Myocyte (in vitro differentiated cells): Measurements from ENCODE around the gene RCL1. TPM values are rescaled to one million over a fixed set of nuclear protein-coding genes. Genes with fewer than 3 reads are reported as not detected.
A peak's percentile ranks its signal among the peaks of the same experiment; 100 is the strongest.

Source experiments
- DNase-seq: peaks from one replicate; pipeline ENCODE4 v3.0.0-alpha.2; 2012; ENCODE audit warnings: low read depth
- total RNA-seq: library from RNA; depleted of rRNA; stranded (reverse); fragments of >200 nt; gene quantifications from 2 replicates; pipeline ENCODE4 v1.2.3, GENCODE V29; 2014

The RCL1 gene
- total RNA-seq, 1 donor from 2014 or later, result 11.7 TPM

DNA sequence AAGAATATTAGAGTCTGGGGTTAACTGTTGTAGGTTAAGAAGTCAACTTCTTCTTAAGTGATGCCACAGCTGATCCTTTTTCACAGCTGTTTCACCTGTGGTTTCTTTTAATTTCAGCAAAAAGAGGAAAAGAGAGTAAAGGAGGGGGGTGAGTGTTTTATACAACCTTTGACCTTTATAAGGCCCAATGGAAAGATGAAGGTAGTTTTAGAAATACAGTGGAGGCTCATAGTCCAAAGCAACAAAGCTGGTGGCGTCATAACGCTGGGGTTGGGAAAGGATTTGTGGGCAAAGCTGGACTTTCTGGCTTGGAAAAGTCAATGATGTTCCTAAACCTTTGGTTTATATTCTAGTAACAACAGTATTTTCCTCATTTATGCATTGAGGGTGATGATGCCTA lies 49.5 kb downstream of the RCL1 start:
- DNase-seq, result no peak

DNA sequence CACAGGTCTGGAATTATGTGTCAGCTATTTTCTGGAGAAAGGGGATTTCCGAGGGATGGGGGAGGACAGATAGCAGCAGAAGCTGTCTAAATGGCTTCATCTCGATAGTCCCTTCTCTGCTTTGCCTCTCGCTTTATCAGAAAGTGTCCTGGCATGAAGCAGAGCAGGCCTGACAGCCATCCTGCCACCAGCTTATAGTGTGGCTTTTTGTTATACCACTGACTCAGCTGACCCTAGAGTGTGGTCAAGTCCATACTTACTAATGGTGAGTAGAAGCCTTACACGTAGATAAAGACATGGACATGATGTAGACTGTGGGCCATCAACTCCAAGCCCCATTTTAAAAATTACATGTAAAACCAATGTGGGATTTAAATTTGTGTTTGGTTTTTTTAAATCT lies 50.0 kb downstream of the RCL1 start:
- no peak for DNase-seq

DNA sequence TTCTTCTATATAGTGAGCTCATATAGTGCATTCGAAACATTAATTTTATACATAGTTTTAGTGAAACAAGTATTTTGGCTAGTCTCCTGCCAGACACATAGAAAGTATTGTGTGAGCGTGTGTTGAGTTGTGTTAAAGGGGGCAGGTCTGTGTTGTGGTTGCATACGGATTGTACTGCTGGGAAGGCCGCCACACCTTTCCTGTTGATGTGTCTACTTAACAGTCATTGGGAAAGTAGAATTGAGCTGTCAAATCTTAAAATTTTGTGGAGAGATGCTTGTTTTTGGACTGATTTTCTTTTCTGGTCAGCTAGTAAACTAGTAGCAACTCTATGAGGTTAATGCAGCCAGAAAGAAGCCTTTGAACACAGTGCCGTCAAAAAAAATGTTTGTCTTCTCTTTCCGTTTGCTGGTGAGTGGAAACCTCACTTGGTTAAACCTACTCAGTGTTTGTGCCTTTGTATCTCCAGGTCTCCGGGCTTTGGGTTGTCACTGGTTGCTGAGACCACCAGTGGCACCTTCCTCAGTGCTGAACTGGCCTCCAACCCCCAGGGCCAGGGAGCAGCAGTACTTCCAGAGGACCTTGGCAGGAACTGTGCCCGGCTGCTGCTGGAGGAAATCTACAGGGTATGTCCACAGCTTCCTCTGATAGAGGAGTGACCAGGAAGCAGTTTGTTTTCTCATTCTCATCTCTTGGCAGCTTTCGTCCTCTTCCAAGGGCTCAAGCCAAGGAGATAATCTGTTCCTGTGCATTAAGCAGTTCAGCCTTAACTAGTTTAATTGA lies 51.5 kb downstream of the RCL1 start:
- no peak for DNase-seq

DNA sequence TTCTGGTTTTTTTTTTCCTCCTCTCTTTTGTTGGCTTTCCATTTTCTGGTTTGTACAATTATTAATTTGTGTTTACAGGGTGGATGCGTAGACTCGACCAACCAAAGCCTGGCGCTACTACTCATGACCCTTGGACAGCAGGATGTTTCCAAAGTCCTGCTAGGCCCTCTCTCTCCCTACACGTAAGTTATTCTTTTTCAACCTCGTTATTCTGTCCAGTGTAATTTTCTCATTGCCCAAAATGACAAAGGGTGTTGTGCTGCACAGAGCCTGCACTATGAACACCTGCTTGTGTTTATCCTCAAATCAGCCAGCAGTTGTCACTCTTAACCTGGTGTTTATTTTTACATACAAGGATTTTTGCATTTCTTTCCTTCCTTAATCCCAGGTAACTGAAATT lies 56.6 kb downstream of the RCL1 start:
- no peak for DNase-seq

DNA sequence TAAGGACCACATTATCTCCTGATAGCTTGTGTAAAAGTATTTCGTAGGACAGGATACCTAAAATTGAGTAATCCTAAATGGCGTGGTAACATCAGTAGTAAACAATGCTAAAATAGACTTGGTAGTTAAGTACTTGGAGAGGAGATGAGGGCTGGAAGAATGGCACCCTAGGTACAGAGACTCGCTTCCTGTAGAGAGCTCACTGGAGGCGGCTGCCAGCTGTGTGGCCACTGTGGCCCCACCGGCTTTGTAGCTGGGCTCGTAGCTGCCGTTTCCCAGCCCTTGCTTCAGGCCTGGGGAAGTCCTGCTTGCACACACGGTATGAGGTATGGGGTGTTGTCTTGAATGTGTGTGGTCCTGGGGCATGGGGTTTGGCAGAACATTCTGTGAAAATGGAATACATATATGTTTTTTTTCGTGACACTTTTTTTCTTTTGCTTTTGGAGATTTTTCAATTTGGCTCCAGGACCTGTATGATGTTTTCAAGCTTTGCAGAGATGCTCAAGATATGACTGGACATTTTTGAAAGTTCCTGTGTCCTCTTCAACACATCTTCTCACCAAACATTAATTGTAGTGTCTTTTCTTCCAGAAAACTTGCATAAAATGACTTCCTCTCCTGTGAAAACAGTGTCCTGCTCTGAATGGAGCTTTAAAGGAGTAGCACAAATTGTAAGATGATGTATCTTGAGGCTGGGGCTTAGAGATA lies 58.0 kb downstream of the RCL1 start:
- no peak for DNase-seq

DNA sequence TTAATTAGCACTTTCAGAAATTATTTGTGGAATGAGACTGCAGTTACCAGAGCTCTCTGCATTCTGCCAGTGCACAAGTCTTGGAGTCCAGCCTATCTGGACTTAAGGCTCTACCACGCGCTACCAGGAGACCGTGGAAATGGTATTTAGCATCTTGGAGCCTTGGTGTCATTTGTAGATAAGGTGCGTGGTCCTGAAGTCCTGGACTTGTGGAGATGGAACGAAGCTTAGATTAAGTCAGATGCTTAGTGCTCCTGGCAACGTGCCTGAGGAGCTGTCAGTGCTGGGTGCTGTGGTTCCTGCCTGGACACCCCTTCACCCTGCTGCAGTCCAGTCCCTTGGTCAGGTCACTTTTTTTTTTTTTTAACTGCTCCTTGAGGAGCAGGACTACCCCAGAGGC lies 59.7 kb downstream of the RCL1 start:
- DNase-seq, result no peak

DNA sequence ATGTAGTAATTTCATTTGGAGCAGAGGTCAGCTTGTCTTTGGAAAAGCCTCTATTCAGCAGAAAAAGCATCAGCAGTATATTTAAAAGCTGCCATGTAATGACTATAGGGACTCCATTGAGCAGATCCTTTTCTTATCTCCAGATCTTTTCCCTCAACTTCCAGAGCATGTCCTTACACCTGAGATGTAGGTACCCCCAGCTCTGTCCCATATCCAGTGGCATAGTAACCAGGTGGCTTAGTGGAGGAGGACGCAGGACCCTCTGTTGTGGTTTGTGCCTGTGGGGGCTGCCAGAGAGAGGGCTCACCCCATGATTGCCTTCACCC lies 61.5 kb downstream of the RCL1 start:
- no peak for DNase-seq

DNA sequence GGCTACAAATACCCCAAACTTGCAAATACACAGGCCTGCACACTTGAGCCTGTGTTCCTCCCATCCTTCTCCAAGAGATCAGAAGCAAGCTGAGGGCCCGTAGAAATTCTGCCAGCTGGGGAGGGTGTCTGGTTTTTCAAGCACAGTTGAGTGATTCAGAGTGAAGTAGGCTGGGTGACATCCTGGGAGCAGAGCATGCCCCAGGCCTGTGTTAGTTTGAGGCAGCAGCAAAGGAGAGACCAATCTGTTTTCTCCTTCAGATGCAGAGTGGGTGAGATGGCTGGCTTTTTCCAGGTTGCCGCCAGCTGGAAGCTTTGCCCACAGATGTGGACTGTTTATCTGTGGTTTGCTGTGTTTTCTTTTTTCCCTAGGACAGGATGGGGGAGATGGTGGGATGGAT lies 63.1 kb downstream of the RCL1 start:
- peak; percentile 32 for DNase-seq

DNA sequence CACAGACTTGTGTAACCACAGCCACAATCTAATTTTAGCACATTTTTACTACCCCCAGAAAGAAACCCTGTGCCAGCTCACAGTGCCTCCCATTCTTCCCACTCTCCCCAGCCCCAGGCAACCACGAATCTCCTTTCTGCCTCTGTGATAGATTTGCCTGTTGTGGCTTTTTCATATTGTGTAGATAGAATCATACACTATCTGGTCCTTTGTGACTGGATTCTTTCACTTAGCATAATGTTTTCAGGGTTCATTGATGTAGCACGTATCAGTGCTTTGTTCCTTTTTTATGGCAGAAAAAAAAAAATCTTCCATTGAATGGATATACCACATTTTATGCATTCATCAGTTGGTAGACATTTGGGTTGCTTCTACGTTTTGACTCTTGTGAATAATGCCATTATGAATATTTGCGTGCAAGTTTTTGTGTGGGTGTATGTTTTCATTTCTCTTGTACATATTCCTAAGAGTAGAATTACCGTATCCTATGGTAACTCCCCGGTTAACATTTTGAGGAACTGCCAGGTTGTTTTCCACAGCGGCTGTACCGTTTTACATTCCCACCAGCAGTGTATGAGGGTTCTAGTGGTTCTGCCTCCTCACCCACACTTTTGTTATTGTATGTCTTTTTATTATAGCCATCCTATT lies 64.5 kb downstream of the RCL1 start:
- peak; percentile 26 for DNase-seq

DNA sequence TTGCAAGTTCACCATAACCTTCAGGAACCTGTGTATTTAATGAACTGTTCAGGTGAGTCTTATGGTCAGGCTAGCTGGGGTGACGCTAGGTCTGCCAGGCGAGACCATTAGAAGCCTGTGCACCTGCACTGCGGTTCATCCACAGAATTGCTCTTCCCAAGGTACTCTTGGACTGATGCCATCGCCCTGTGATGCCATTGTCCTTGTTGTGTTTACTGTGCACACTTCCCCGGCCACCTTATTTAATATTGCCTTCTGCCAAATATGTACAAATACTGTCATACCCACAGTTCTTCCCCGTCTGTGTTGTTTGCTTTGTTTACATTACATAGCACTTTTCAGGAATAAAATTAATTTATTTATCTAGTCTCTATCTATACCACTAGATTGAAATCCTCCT lies 66.3 kb downstream of the RCL1 start:
- DNase-seq, result no peak

DNA sequence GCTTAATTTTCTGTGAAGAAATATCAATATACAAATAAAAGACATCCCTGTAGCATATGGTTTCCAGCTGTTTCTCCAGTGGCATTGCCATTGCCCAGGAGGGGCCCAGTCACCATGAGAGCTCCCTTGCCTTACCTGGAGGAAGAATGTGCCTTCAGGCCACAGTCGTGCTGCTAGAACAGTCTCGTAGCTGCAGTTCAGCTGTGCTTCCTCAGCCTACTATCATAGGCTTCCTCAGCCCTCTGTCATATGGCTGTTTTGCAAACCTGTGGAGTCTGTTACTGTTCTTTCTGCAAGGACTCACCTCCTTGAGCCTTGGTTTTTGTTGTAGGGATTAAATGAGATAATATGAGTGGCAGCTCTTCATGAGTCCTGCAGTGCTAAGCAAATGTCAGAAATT lies 67.6 kb downstream of the RCL1 start:
- no peak for DNase-seq

DNA sequence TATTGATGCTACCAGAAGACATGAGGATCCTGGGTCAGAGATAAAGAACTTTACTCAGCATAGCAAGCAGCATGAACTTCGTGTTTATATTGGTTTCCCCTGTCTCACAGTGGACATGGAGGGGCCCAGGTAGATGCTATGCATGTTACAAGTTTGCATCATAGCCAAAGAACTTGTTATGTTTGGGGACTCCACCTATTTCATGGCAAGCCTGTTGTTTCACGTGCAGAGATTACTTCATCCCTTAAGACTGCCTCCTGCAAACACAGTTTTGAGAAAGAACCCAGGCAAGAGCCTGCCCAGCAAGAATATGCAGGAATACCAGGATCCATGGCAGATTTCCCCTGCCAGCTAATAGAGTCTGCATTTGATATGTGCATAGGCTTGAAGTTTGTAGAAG lies 68.4 kb downstream of the RCL1 start:
- no peak for DNase-seq

DNA sequence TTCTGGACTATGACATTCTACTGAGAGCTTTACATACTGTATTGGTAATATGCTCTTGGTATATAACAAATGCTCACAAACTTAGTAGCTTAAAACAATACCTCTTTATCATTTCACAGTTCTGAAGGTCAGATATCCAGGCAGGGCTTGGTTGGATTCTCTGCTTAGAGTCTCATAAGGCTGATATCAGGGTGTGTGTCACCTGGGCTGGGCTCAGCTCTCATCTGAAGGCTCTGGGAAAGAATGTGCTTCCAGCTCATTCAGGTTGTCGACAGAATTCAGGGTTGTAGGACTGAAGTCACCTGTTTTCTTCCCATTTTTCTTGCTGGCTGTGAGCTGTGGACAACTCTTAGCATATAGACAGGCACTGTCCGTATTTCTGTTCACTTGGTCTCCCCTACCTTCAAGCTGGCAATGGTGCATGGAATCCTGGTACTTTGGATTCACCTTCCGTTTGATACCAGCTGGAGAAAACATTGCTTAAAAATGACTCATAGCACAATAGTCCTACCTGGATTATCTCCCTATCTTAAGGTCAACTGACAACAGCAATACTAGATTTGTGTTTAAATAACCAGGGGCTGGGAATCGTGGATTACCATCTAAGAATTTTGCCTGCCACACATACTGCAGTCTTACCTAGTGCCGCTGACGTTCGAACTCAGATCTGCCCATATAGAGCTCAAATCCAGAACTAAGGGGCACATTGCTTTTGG lies 69.2 kb downstream of the RCL1 start:
- DNase-seq, result no peak

DNA sequence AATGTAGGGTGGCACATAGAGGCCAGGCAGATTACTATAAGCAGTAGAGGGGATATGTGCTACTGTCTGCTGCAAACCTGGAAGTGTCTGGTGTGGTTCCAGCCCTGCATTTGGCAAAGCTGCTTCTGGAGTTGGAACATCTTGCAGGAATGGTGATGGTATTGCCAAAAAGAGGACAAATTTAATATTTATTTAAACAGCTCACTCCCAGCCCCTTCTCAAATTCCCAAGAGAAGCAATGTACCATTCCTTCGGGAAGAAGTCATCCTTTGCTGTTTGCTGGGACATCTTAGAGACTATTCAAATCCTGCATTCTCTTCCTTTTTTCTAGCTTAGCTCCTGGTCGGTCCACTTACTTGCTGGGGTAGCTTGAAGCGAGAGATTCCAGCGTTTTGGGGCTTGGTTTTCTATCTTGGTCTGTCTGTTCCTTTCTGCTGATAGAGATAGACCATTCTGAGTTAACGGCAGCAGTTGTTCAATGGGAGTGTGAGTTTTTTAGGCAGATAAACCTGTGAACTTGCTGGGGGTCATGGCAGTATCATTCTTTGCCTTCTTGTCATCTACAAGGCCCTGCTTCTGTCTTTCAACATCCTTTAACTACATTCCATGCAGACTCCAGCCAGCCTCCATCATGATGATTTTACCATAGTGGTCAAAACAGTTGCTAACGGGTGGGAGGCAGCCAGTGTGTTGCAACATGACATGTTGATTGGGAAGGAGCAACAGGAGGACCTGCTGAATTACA lies 69.9 kb downstream of the RCL1 start:
- DNase-seq, result peak; percentile 74

DNA sequence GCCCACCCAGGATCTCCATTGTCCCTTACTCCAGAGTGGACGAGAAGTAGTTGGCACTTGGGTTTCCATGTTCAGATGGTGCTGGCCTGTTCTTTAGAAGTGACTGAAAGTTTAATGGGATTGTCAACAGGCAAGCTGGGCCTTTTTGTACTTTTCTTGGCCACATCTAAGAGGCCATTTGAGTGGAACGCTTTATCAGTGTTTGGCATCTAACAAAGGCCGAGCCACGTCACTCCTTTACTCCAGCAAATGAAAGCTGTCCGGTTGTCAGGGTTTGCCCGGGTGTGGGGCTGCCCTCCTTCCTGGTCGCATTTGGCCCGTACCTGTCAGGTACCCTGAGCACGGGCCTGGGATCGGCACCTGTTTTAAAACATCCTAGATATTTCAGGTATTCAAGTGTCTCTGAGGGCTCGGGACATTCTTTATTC lies 71.5 kb downstream of the RCL1 start:
- no peak for DNase-seq

DNA sequence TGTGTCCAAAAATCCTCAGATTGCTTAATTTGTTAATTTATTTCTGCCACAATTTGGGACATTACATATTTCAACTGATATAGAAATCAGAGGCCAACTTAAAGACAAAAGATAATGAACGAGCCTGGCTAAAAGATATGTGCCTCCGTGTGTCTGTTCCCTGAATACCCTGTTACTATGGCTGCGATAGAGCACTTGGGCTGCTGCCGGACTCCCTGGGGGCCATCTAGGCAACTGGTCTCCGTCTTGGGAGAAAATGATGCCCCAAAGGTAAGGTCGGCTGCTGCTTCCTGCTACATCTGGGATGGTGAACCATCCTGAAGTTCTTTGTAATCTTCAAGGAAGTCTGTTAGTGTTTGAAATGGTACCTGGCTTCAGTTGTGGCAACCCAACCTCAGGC lies 72.0 kb downstream of the RCL1 start:
- DNase-seq, result no peak

DNA sequence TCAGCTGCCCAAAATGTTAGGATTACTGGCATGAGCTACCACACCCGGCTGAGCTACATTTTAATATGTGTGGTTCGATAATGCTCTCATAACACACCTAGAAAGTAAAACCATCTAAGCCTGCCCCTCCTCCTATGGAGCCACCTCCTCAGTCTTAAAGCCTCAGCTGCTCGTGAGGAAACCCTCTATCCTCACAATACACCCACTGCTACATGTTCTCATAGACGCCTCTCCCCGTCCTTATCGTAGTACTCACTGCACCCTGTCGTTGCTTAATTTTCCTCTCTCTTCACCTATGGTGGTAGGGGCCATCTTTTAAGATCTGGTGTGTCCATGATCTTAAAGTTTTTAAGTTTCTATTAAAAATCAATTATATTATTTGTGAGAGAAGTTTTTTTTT lies 72.9 kb downstream of the RCL1 start:
- no peak for DNase-seq

DNA sequence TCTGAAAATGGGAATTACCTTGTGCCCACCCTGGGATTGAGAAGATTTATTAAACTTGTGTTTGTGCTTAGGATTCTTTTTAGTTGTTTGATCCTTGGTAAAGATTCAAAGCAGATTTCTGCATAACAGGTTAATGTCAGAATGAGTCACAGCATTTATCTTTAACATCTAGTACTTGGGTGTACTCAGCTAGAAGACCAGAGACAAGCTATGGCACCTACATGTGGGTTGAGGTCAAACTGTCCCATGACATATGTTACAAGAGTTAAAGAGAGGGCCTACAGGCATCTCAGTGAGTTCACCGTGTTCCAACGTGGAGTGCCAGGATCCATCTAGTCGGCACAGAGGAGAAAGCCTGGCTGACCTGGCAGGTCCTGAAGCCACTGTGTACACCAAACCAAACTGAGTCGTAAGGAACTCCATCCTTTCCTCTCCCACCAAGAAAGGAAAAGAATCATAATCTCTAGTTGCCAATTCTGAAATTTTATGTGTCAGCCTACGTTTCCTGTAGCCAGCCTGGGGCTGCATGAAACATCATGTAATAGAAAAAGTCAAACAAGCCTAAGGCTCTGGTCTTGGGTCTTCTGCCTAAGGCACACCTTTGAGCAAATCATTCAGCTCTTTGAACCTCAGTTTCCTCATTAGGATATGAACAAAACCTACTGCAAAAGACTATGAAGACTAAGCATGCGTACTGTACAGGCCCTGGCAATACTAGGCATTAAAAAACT lies 73.7 kb downstream of the RCL1 start:
- DNase-seq, result no peak

DNA sequence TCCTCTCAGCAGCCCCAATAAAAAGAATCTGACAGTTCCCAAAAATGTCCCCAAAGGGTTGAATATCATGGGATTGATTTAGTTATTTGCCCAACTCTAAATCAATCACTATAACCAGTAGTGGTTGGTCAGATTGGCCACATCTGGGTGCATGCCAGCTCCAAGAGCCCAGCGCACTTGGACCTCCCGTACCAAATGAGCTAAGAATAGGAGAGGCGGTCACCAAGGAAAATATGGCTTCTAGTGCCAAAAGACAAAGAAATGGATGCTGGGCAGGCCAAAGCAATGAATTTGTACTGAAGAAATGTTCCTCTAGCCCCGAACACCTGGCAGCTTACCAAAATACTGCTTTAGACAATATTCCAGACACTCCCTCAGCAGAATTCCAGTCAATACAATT lies 80.3 kb downstream of the RCL1 start:
- DNase-seq, result no peak

DNA sequence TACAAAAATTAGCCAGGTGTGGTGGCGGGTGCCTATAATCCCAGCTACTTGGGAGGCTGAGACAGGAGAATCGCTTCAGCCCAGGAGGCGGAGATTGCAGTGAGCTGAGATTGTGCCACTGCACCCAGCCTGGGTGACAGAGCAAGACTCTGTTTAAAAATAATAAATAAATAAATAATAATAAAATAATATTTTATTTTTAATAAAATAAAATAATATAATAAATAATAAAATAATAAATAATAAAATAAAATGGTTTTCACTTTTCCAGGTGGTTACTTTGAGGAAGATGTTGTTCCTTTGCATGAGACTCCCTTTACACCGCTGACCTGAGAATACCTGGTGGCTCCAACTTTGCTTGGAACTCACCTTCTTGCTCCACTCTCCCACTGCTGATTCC lies 82.8 kb downstream of the RCL1 start:
- DNase-seq, result no peak

DNA sequence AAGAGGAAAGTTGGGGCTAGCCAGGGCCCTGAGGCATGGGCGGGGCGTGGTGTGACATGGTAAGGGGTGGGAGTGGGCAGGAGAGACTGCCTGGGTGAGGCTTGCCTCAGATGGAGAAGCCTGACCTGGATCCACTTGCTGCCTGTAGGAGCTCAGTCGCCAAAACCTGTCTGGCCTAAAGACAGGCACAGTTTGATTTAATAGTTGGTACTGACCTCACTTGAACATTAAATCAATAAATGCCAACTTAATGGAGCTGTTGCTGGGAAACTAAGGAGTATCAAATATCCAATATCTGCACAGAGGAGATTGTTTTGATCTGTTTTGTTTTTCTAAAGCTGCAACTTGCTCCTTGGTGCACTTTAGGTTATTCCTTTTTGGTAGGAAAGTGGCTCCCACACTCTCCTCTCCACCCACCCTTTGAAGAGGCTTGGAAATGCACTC lies 86.4 kb downstream of the RCL1 start:
- no peak for DNase-seq
